Gastroesophageal sphincter (tissue), 3 donors: ENCODE results near the gene MRPL38.

ENCODE experiments used
- CTCF ChIP-seq, 4 experiments: fragments of 200-600 bp in 2 of 4; fragments of 450-650 bp in 2 of 4; sonication (generic) in 1 of 4; IDR thresholded peaks; one replicate each; pipeline ENCODE4 v1.5.1; 2017 to 2019; ENCODE audit warnings: antibody characterized with exemption in 4 of 4, mild to moderate bottlenecking in 2 of 4, moderate library complexity in 2 of 4
- EP300 ChIP-seq: sonication (generic); formaldehyde crosslinking; IDR thresholded peaks from one replicate; pipeline ENCODE4 v1.6.1; 2017; ENCODE audit warnings: antibody characterized with exemption, mild to moderate bottlenecking
- POLR2A ChIP-seq, 2 donors: fragments of 450-650 bp; IDR thresholded peaks; one replicate each; pipeline ENCODE4 v1.6.1; 2017; ENCODE audit warnings: antibody characterized with exemption in 2 of 2, mild to moderate bottlenecking in 2 of 2, moderate library complexity in 1 of 2

GRCh38 chr17:75925912-75926311, 21.2 kb upstream of the MRPL38 start:
- TF ChIP-seq CTCF (IDR thresholded peaks at IDR 0.05) (no peak), EP300 (no peak), POLR2A (IDR thresholded peaks at IDR 0.05) (no peak)
